GM19397 (cell line): ENCODE results near the gene MED26.
A peak's percentile ranks its signal among the peaks of the same experiment; 100 is the strongest.

Experiments used
- ATAC-seq: cut with Tn5 transposase; IDR thresholded peaks from one replicate; pipeline ENCODE4 v1.9.1; 2021; ENCODE audit warnings: mild to moderate bottlenecking, moderate library complexity; ENCODE audit not compliant: unreplicated experiment

Gene MED26

GRCh38 chr19:16542045-16542909 lies 85.7 kb downstream of the MED26 start, which contains the start of gene CHERP:
CHERP (minus strand) TSS chr19:16542437; CDS start chr19:16542378, 59 bp downstream.
- ATAC-seq: peak; percentile 81

GRCh38 chr19:16541526-16542044 lies 86.4 kb downstream of the MED26 start:
- ATAC-seq: peak; percentile 2

GRCh38 chr19:16540948-16541347 lies 87.1 kb downstream of the MED26 start:
- no peak for ATAC-seq

- no peak for ATAC-seq
Observed at GRCh38 chr19:16537111-16537510, 90.9 kb downstream of the MED26 start.

DNA sequence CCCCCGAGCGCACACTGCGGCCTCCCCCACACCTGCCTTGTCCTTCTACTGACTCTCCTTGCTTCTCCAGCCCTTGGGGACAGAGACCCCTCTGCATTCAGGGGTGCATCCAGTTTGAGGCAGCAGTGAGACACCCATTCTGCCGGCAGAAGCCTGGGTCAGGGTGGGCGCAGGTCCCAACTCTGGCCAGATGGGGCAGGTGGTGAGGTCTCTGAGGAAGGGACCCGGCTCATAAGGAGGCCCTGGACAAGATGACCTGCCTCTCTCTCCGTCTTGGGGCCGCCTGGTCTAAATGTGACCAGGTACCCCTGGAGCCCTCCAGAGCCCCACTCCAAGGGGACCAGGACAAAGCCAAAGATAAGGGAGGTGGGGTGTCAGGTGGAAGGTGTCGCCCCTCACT lies 91.9 kb downstream of the MED26 start:
- ATAC-seq: no peak

DNA sequence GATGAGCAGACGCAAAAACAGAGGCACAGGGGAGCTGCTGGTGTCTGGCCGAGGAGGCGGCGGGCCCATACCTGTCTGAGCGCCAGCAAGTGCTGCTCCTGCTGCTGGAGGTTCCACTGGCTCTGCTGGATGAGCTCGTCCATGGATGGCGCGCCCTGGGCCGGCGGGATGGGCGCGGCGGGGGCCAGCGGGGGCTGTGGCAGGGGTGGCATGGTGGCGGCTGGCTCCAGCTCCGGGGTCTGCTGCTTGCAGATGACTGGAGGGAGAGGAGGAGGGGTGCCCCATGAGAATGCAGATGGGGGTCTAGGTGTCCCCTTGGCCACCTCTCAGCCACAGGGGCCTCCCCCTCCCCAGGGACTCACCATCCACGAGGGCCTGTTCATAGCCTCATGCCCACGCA lies 92.6 kb downstream of the MED26 start:
- no peak for ATAC-seq

DNA sequence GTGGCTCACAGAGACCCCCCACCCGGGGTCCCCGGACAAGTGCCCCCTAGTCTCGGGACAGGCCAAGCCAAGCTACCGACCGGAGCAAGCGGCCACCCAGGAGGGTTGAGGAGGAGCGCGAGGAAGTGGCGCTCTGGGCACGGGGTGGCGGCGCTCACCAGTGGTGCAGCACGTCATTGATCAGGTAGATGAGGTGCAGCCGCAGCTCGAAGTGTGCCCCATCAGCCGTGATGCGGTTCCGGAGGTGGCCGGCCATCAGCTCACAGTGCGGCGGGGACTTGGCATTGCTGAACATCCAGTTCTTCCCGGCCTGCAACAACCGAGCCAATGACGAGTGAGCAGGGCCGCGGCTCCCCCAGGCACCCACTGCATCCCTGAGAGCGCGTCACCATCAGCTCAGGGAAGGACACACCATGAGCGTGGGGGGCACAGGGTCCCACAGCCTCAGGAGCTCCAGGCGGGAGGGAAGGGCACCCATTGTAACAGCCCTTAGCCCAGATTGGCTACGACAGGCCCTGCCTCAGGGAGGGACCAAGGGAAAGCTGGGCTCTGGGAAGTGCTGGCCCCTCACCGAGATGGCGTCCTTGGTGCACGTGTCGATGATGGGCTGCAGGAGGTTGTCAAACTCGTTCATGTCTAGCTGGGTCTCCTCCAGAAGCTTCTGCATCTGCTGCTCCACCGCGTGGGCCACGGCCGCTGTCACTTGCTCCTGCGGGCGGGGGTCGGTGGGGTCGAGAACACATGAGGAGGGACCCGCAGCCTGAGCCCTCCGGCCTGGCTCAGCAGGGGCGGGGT lies 95.4 kb downstream of the MED26 start:
- ATAC-seq: no peak

- no peak for ATAC-seq
Observed at GRCh38 chr19:16531380-16531669, 96.7 kb downstream of the MED26 start.

- ATAC-seq: no peak
Observed at GRCh38 chr19:16530540-16531379, 97.2 kb downstream of the MED26 start.

GRCh38 chr19:16529466-16530144 lies 98.4 kb downstream of the MED26 start:
- ATAC-seq: no peak

GRCh38 chr19:16527971-16528521 lies 100.0 kb downstream of the MED26 start:
- ATAC-seq: no peak

DNA sequence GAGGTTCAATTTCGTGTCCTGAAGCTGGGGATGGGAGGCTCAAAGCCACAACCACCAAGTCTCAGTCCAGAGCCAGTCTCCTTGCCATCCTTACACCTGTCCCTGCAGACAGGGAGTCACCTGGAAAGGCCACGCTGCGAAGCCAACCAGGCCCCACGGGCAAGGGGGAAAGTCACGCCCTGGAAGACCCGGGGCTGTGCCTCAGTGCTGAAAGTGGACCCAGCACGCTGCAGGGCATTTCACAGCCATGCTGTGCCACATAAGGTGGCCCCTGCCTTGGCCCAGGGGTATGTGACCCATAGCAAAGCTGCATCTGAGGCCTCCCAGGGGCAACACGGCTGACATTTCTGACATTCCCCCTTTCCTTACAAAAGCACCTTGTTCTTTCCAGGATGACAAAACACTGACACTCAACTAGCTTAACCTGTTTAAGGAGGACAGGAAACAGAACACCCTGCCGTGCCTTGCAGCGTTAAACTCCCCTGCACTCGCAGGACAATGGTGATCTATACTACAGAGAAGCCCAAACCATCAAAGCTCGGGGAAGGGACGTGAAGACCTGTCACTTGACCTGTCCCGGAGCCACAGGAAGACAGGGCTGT lies 100.6 kb downstream of the MED26 start:
- no peak for ATAC-seq

DNA sequence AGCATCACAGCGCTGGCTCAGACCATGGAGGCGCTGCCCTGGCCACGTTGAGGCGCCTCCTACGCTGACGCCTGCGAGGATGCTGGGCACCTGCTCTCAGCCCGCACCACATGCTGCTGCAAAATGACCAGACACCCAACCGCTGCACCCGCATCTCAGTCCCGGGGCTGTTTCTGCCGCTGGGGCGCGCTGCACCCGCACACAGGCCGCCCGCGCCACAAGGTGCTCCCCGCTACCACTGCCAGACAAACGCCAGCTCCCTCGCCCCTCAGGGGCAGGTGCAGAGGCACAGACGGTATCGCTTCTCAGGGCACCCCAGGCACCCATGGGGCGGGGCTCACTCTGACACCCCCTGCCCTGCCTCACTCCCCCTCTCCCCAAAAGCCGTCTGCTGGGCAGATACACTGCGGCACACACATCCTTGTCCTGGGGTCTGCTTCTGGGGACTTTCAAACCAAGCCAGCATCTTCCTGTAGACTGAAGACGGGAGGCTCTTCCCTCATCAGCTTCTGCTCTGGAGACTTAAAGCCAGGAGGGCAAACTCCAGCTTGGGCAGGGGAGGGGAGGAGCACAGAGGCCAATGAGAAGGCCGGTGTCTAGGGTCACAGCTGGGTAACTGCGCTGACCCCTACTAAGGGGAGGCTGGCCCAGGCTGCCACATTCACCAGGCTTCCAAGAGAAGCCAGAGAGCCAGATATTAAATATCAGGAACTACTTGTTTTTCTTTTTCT lies 102.1 kb downstream of the MED26 start:
- ATAC-seq: no peak

DNA sequence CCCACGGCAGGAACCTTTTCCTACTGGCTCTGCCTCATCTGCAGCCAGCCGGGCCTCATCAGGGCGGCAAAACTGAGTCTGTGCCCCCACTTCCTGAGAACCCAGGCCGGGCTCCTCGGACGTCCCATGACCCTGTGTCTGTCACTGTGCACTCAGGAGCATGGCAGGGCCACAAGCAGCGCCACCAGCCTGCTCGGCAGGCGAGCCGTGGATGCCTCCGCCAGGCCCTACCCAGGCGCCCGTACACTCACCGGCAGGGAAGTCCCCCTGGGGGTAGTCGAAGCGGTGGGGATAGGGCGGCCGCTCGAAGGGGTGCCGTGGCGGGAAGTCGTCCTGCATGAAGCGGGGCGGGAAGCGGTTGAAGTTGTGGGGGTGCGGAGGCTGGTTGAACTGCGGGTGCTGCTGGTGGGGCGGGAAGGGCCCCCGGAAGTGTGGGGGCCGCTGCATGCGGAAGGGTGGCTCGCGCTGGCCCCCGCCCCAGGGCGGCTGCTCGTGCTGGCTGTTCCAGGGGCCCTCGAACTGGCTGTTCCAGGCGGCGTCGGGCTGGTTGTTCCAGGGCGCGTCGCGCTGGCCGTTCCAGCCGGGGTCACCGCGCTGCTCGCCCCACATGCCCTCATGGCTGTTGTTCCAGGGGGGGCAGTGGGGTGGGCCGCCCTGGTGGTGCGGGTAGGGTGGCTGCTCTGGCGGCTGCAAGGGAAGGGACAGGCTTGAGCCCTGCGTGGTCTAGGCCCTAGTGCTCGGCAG lies 102.8 kb downstream of the MED26 start:
- no peak for ATAC-seq
